Measurements from ENCODE around the gene PFKFB4.
A peak's percentile ranks its signal among the peaks of the same experiment; 100 is the strongest.

Gene PFKFB4

GRCh38 chr3:48569400-48569799 is 12.8 kb upstream of the PFKFB4 start:
- TF ChIP-seq CTCF (IDR thresholded peaks at IDR 0.05) = no peak
- no peaks in the 10 kb centered on the region for H3K9me3 Mint-ChIP-seq

GRCh38 chr3:48568476-48568875 is 11.9 kb upstream of the PFKFB4 start:
- no peaks in the 10 kb centered on the region for H3K9me3 Mint-ChIP-seq
- DNase-seq = no peak
- H3K27ac Mint-ChIP-seq = no peak overlapping the region
- TF ChIP-seq CTCF (IDR thresholded peaks at IDR 0.05) = no peak
- no peak overlapping the region for H3K4me3 Mint-ChIP-seq
- H3K27me3 Mint-ChIP-seq (ENCODE audit: low read depth, poor library complexity) = peaks cover 6% of the 10 kb centered on the region
- no peaks in the 10 kb centered on the region for H3K36me3 Mint-ChIP-seq (ENCODE audit: low read depth)
- peaks cover 36% of the 10 kb centered on the region for H3K4me1 Mint-ChIP-seq

More at GRCh38 chr3:48569400-48569799, 12.8 kb upstream of the PFKFB4 start:
- Mint-ChIP-seq H3K27ac (peak overlapping the region; percentile 81), H3K4me1 (peaks cover 27% of the 10 kb centered on the region), H3K27me3 (ENCODE audit: low read depth, poor library complexity) (peaks cover 6% of the 10 kb centered on the region), H3K4me3 (no peak overlapping the region), H3K36me3 (ENCODE audit: low read depth) (no peaks in the 10 kb centered on the region)
- DNase-seq = no peak

GRCh38 chr3:48567500-48567899 is 10.9 kb upstream of the PFKFB4 start:
- Mint-ChIP-seq H3K4me3 (no peak overlapping the region), H3K4me1 (peaks cover 41% of the 10 kb centered on the region), H3K27me3 (ENCODE audit: low read depth, poor library complexity) (peaks cover 6% of the 10 kb centered on the region), H3K9me3 (no peaks in the 10 kb centered on the region), H3K36me3 (ENCODE audit: low read depth) (no peaks in the 10 kb centered on the region), H3K27ac (peak overlapping the region; percentile 67)
- TF ChIP-seq CTCF (IDR thresholded peaks at IDR 0.05) = no peak
- DNase-seq = no peak

GRCh38 chr3:48567090-48567489 is 10.5 kb upstream of the PFKFB4 start:
- no peak overlapping the region for H3K4me3 Mint-ChIP-seq
- no peak for TF ChIP-seq CTCF (IDR thresholded peaks at IDR 0.05)
- H3K9me3 Mint-ChIP-seq = no peaks in the 10 kb centered on the region
- H3K27ac Mint-ChIP-seq = no peak overlapping the region
- H3K36me3 Mint-ChIP-seq (ENCODE audit: low read depth) = no peaks in the 10 kb centered on the region
- peaks cover 6% of the 10 kb centered on the region for H3K27me3 Mint-ChIP-seq (ENCODE audit: low read depth, poor library complexity)
- DNase-seq = no peak
- peaks cover 40% of the 10 kb centered on the region for H3K4me1 Mint-ChIP-seq

GRCh38 chr3:48566401-48566760 is 9.8 kb upstream of the PFKFB4 start:
- TF ChIP-seq CTCF (IDR thresholded peaks at IDR 0.05) = no peak
- H3K9me3 Mint-ChIP-seq = no peaks in the 10 kb centered on the region
- H3K4me1 Mint-ChIP-seq = peaks cover 39% of the 10 kb centered on the region
- H3K27ac Mint-ChIP-seq = no peak overlapping the region
- H3K36me3 Mint-ChIP-seq (ENCODE audit: low read depth) = no peaks in the 10 kb centered on the region
- no peak overlapping the region for H3K4me3 Mint-ChIP-seq
- peaks cover 4% of the 10 kb centered on the region for H3K27me3 Mint-ChIP-seq (ENCODE audit: low read depth, poor library complexity)
- DNase-seq = no peak

GRCh38 chr3:48565591-48566400 is 9.2 kb upstream of the PFKFB4 start:
- Mint-ChIP-seq H3K27me3 (ENCODE audit: low read depth, poor library complexity) (peaks cover 2% of the 10 kb centered on the region), H3K4me3 (no peak overlapping the region), H3K9me3 (no peaks in the 10 kb centered on the region), H3K36me3 (ENCODE audit: low read depth) (no peaks in the 10 kb centered on the region), H3K27ac (peak overlapping the region; percentile 37), H3K4me1 (peaks cover 41% of the 10 kb centered on the region)
- no peak for DNase-seq
- TF ChIP-seq CTCF (IDR thresholded peaks at IDR 0.05) = no peak
